A673 (cell line): ENCODE data around the gene HEBP1. TPM values are rescaled to one million over a fixed set of nuclear protein-coding genes. Genes with fewer than 3 reads are reported as not detected.

Experiments
- BruUV-seq: library from RNA; stranded (reverse); fragments of 400-500 nt; replicated peaks from 2 replicates; lab custom pipeline; 2021; lab: Mats Ljungman, UMichigan
- CTCF ChIA-PET: fragments of 300-600 bp; sonication (Branson Sonifier 250); formaldehyde crosslinking; loops from one replicate; lab custom pipeline; 2022; ENCODE audit warnings: antibody characterized with exemption; lab: Charles Lee
- POLR2A ChIA-PET: fragments of 300-600 bp; sonication (Branson Sonifier 250); formaldehyde crosslinking; loops from one replicate; lab custom pipeline; 2022; ENCODE audit warnings: antibody characterized with exemption; ENCODE audit not compliant: low non-redundant PET; lab: Charles Lee
- DNase-seq: peaks from one replicate; pipeline ENCODE4 v3.0.0-alpha.2; 2015; ENCODE audit warnings: low spot score
- H3K27ac ChIP-seq: fragments of 200-600 bp; sonication (generic); 2 replicates; pipeline ENCODE4 v1.5.1; 2016; ENCODE audit warnings: mixed run types, low read depth, mild to moderate bottlenecking, mixed read lengths, antibody characterized with exemption, low read length; ENCODE audit not compliant: poor library complexity, severe bottlenecking
- H3K27me3 ChIP-seq: fragments of 200-600 bp; sonication (generic); replicated peaks from 2 replicates; pipeline ENCODE4 v1.6.1; 2017; ENCODE audit warnings: mixed run types, low read depth, mild to moderate bottlenecking, mixed read lengths, antibody characterized with exemption, low read length; ENCODE audit not compliant: insufficient read depth, poor library complexity
- H3K36me3 ChIP-seq: fragments of 200-600 bp; sonication (generic); 2 replicates; pipeline ENCODE4 v1.6.1; 2016; ENCODE audit warnings: mixed run types, mild to moderate bottlenecking, mixed read lengths, antibody characterized with exemption, low read length; ENCODE audit not compliant: insufficient read depth, poor library complexity, severe bottlenecking
- H3K4me1 ChIP-seq: fragments of 200-600 bp; sonication (generic); 2 replicates; pipeline ENCODE4 v1.6.1; 2017; ENCODE audit warnings: mixed run types, mild to moderate bottlenecking, mixed read lengths, antibody characterized with exemption, low read length; ENCODE audit not compliant: insufficient read depth, poor library complexity, severe bottlenecking
- H3K4me3 ChIP-seq: fragments of 200-600 bp; sonication (generic); 2 replicates; pipeline ENCODE4 v1.5.1; 2016; ENCODE audit warnings: low read depth, mixed run types, mild to moderate bottlenecking, mixed read lengths, low read length; ENCODE audit not compliant: poor library complexity, severe bottlenecking
- H3K9me3 ChIP-seq: fragments of 200-600 bp; sonication (generic); 2 replicates; pipeline ENCODE4 v1.6.1; 2016; ENCODE audit warnings: mixed run types, low read depth, mild to moderate bottlenecking, mixed read lengths, antibody characterized with exemption, low read length; ENCODE audit not compliant: poor library complexity, severe bottlenecking
- EZH2 ChIP-seq: fragments of 200-600 bp; sonication (generic); IDR thresholded peaks from 2 replicates; pipeline ENCODE4 v1.6.1; 2017; ENCODE audit warnings: borderline replicate concordance, low read depth, mild to moderate bottlenecking, mixed read lengths, antibody characterized with exemption, low read length; ENCODE audit not compliant: poor library complexity, severe bottlenecking
- intact Hi-C: fragments of 100-400 bp; cut with micrococcal nuclease; formaldehyde crosslinking; loops from one replicate; pipeline ENCODE4 v1.10.0; 2022; ENCODE audit not compliant: unreplicated experiment
- total RNA-seq: library from RNA; stranded (reverse); gene quantifications from 2 replicates; pipeline ENCODE4 v1.2.3, GENCODE V29; 2021
- TF ChIP-seq, protein P1 (sequence below): fragments of 300-800, 200-600 bp; sonication (generic); conservative IDR thresholded peaks from 2 replicates; pipeline ENCODE4 v1.5.1; 2017; ENCODE audit warnings: low read depth, mild to moderate bottlenecking, antibody characterized with exemption, low read length, moderate library complexity, mixed read lengths

The HEBP1 gene
- total RNA-seq, 1 experiment from 2014 or later, result 28.1 TPM

DNA sequence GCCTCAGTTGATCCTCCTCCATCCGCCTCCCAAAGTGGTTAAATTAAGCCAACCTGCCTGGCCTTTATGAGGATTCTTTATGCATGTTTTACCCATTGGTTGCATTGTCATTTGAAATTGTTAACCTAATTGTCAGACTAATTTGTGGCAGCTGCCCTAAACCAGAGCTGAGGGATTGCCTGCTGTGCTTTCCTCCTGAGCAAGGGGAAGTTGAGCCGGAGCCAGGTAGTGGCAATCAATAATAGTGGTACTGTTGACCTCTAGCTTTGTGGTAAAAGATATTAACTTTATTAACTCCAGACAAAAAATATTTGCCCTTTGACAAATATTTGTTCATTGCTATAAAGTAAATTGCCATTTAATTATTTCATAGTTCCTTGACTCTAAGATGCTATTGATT, 5.6 kb upstream of the HEBP1 start:
- no peak for DNase-seq
- CTCF ChIA-PET, result no interaction called here
- TF ChIP-seq EZH2, result no peak
- TF ChIP-seq, protein P1, sequence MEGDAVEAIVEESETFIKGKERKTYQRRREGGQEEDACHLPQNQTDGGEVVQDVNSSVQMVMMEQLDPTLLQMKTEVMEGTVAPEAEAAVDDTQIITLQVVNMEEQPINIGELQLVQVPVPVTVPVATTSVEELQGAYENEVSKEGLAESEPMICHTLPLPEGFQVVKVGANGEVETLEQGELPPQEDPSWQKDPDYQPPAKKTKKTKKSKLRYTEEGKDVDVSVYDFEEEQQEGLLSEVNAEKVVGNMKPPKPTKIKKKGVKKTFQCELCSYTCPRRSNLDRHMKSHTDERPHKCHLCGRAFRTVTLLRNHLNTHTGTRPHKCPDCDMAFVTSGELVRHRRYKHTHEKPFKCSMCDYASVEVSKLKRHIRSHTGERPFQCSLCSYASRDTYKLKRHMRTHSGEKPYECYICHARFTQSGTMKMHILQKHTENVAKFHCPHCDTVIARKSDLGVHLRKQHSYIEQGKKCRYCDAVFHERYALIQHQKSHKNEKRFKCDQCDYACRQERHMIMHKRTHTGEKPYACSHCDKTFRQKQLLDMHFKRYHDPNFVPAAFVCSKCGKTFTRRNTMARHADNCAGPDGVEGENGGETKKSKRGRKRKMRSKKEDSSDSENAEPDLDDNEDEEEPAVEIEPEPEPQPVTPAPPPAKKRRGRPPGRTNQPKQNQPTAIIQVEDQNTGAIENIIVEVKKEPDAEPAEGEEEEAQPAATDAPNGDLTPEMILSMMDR, result no peak
- no peaks in the 10 kb centered on the region for H3K9me3 ChIP-seq
- no peak overlapping the region for H3K4me3 ChIP-seq
- POLR2A ChIA-PET, result no interaction called here
- intact Hi-C loops, result no loop called here
- H3K36me3 ChIP-seq, result no peaks in the 10 kb centered on the region
- BruUV-seq, result no TSS peak
- no peaks in the 10 kb centered on the region for H3K27me3 ChIP-seq
- no peaks in the 10 kb centered on the region for H3K4me1 ChIP-seq
- H3K27ac ChIP-seq, result no peak overlapping the region

DNA sequence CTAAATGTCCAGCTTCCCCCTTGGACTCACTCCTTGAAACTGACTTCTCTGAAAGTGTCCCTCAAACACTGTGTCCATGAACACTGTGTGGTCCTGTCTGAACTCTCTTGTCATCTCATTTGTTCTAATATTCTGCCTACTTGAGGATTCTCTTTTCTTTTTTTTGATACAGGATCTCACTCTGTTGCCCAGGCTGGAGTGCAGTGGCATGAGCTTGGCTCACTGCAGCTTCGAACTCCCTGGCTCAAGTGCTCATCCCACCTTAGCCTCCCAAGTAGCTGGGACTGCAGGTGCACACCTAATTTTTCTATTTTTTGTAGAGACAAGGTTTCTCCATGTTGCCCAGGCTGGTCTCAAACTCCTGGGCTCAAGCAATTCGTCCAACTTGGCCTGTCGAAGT, 4.9 kb upstream of the HEBP1 start:
- TF ChIP-seq, protein P1, result no peak
- TF ChIP-seq EZH2, result no peak
- Histone ChIP-seq H3K36me3 (no peaks in the 10 kb centered on the region), H3K4me1 (no peaks in the 10 kb centered on the region), H3K4me3 (no peak overlapping the region), H3K27ac (no peak overlapping the region), H3K9me3 (no peaks in the 10 kb centered on the region), H3K27me3 (no peaks in the 10 kb centered on the region)
- no peak for DNase-seq
- BruUV-seq, result no TSS peak
- ChIA-PET POLR2A (no interaction called here), CTCF (no interaction called here)
- intact Hi-C loops, result no loop called here

DNA sequence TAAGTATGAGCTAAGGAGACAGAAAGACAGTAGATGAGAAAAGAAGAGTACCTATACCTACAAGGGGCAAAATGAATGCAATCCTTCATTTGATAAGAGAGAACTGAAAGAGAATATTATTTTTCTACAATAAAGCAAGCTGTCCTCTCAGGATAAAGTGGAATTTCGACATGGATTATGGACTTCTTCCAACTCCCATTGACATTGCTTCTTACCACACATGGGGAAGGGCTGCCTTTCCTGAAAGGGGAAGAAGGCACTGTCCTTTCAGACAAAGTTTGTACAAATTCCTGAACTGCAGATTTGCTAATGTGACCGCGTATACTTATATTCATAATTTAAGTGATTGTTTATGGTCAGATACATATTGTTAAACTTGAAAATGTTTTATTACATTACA, 4.3 kb upstream of the HEBP1 start:
- no peak for DNase-seq
- BruUV-seq, result no TSS peak
- intact Hi-C loops, result no loop called here
- H3K27me3 ChIP-seq, result no peaks in the 10 kb centered on the region
- no peak for TF ChIP-seq EZH2
- TF ChIP-seq, protein P1, result no peak
- POLR2A ChIA-PET, result no interaction called here
- no peaks in the 10 kb centered on the region for H3K4me1 ChIP-seq
- H3K36me3 ChIP-seq, result no peaks in the 10 kb centered on the region
- H3K4me3 ChIP-seq, result no peak overlapping the region
- no peak overlapping the region for H3K27ac ChIP-seq
- no peaks in the 10 kb centered on the region for H3K9me3 ChIP-seq
- CTCF ChIA-PET, result no interaction called here
